ENCODE data around the gene NDUFS7. TPM values are rescaled to one million over a fixed set of nuclear protein-coding genes. Genes with fewer than 3 reads are reported as not detected.

Gene NDUFS7
- total and polyA plus RNA-seq, 9 of the 15 experiments (the other 6 are each of a cell fraction or from before 2014, with no cell fraction given) = 6.0 to 271 (median 60.6) TPM

DNA sequence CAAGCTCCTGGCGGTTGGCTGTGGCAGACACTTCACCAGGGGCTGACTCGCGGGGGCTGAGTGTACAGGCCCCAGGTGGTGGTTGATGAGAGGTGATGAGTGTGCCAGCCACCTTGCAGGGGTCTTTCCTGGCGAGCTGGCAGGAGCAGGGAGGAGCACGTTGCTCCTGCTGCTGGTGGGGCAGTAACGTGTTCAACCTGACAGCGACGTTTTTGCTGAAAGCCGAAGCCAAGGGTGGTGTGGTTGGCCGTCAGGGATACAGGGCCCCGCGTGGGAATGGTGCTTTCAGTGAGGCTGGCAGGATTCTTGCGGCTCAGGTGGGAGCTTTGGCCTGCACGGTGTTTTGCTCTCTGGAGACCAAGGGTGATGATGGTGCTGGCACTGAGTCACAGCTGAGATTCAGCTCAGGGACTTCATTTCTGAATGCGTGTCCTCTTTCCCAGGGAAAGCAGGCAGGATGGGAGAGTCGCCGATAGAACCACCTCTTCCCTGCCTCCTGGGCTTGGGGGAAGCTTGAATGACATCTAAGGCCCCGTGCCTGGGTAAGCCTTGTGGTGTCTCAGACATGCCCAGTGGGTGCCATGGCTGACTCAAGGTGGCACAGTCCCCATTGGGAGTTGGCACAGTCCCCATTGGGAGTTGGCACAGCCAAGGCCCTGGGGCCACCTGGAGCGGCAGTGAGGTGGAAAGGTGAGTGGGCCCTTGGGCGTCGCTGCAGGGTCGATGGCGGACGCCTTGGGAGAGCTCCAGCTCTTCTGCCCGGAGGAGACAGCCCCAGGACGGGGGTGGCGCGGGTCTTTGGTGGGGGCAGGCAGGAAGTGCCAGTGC, 32.5 kb downstream of the NDUFS7 start:
- peaks cover 94% of the 10 kb centered on the region for H3K79me2 ChIP-seq (ENCODE audit: control insufficient read depth, insufficient read depth, low read length)
- 90% methylated on average over 22 of the region's 28 CpGs for WGBS (ENCODE audit: insufficient coverage, low coverage, missing lambda C conversion rate)
- ATAC-seq (no peak), DNase-seq (ENCODE audit: extremely low read depth in 1 of 4, low spot score in 3 of 4) (no peak), FAIRE-seq (no peak)
- peaks cover 66% of the 10 kb centered on the region for H4K20me1 ChIP-seq (replicated peaks; ENCODE audit: control insufficient read depth, insufficient read depth, low read length)
- no peak overlapping the region for H2AFZ ChIP-seq (ENCODE audit: low read depth, low read length)
- H3K27me3 ChIP-seq (ENCODE audit: control insufficient read depth in 2 of 2, insufficient read depth in 2 of 2, low read length in 2 of 2) = no peaks in the 10 kb centered on the region
- TF ChIP-seq, protein P1, sequence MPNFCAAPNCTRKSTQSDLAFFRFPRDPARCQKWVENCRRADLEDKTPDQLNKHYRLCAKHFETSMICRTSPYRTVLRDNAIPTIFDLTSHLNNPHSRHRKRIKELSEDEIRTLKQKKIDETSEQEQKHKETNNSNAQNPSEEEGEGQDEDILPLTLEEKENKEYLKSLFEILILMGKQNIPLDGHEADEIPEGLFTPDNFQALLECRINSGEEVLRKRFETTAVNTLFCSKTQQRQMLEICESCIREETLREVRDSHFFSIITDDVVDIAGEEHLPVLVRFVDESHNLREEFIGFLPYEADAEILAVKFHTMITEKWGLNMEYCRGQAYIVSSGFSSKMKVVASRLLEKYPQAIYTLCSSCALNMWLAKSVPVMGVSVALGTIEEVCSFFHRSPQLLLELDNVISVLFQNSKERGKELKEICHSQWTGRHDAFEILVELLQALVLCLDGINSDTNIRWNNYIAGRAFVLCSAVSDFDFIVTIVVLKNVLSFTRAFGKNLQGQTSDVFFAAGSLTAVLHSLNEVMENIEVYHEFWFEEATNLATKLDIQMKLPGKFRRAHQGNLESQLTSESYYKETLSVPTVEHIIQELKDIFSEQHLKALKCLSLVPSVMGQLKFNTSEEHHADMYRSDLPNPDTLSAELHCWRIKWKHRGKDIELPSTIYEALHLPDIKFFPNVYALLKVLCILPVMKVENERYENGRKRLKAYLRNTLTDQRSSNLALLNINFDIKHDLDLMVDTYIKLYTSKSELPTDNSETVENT (CRISPR knock-in tag; IDR thresholded peaks at IDR 0.05) = 0 out of 2 replicates have a peak, but pooled peaks have one; percentile 26
- TF ChIP-seq SRSF1 (IDR thresholded peaks at IDR 0.05; ENCODE audit: low read depth, low read length) = no peak
- TF ChIP-seq POLR2G (IDR thresholded peaks at IDR 0.05; ENCODE audit: low read depth, low read length) = peak; percentile 61
- TF ChIP-seq TEAD4 (IDR thresholded peaks at IDR 0.05; ENCODE audit: low read length) = no peak
- TF ChIP-seq TEAD4 (CRISPR knock-in tag; IDR thresholded peaks at IDR 0.05; ENCODE audit: borderline replicate concordance) = 0 out of 2 replicates have a peak, but pooled peaks have one; percentile 57
- TF ChIP-seq, protein P2, sequence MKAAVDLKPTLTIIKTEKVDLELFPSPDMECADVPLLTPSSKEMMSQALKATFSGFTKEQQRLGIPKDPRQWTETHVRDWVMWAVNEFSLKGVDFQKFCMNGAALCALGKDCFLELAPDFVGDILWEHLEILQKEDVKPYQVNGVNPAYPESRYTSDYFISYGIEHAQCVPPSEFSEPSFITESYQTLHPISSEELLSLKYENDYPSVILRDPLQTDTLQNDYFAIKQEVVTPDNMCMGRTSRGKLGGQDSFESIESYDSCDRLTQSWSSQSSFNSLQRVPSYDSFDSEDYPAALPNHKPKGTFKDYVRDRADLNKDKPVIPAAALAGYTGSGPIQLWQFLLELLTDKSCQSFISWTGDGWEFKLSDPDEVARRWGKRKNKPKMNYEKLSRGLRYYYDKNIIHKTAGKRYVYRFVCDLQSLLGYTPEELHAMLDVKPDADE (conservative IDR thresholded peaks at IDR 0.05; ENCODE audit: control insufficient read depth, low read depth, low read length) = 0 out of 2 replicates have a peak, but pooled peaks have one; percentile 32
- TF ChIP-seq RBM22 (IDR thresholded peaks at IDR 0.05; ENCODE audit: low read depth, low read length, poor library complexity, severe bottlenecking) = peak; percentile 12
- TF ChIP-seq, protein P3, sequence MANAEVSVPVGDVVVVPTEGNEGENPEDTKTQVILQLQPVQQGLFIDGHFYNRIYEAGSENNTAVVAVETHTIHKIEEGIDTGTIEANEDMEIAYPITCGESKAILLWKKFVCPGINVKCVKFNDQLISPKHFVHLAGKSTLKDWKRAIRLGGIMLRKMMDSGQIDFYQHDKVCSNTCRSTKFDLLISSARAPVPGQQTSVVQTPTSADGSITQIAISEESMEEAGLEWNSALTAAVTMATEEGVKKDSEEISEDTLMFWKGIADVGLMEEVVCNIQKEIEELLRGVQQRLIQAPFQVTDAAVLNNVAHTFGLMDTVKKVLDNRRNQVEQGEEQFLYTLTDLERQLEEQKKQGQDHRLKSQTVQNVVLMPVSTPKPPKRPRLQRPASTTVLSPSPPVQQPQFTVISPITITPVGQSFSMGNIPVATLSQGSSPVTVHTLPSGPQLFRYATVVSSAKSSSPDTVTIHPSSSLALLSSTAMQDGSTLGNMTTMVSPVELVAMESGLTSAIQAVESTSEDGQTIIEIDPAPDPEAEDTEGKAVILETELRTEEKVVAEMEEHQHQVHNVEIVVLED (CRISPR knock-in tag; IDR thresholded peaks at IDR 0.05) = no peak
- TF ChIP-seq RBFOX2 (IDR thresholded peaks at IDR 0.05; ENCODE audit: low read depth, low read length) = peak; percentile 30; the same call in 1 of the 2 replicates
- peak; percentile 26; the same call in 1 of the 2 replicates for TF ChIP-seq ZNF143 (CRISPR knock-in tag; IDR thresholded peaks at IDR 0.05)
- intact Hi-C loops (cut with micrococcal nuclease) (no loop called here), in situ Hi-C loops (cut with MboI) (no loop called here)
- POLR2A ChIA-PET = interaction anchor here (0.7 to 7.4 kb wide), 6 partner anchors 8 to 26 kb away, joined by 3 to 52 read pairs (median 4); no protein-coding TSS in a partner anchor
- no TSS peak for BruUV-seq (replicated peaks)
- peak overlapping the region; percentile 50 to 82; a peak in 3 of 4 replicates for H3K9ac ChIP-seq (ENCODE audit: insufficient read depth in 1 of 2, low read depth in 2 of 2, low read length in 2 of 2)
- H3K4me3 ChIP-seq = no peak overlapping the region
- peaks cover 24 to 64% of the 10 kb centered on the region in 2 experiments for H3K4me1 ChIP-seq (replicated peaks in 1 of 2; ENCODE audit: control insufficient read depth in 2 of 2, insufficient read depth in 2 of 2, low read length in 2 of 2)
- peaks cover 91% of the 10 kb centered on the region; the same call in 2 of the 3 replicates for H3K36me3 ChIP-seq (ENCODE audit: control insufficient read depth, insufficient read depth, low read length)
- peak overlapping the region; percentile 61 for H3K4me2 ChIP-seq (ENCODE audit: insufficient read depth, low read length)
- CTCF ChIA-PET (ENCODE audit: low intra/inter-chr PET ratio) = no interaction called here
- peak overlapping the region; percentile 76 for H3K27ac ChIP-seq (ENCODE audit: extremely low read depth, low read depth, low read length)
- H3K9me1 ChIP-seq (ENCODE audit: control insufficient read depth, insufficient read depth, low read length) = peaks cover 18% of the 10 kb centered on the region
- H3K9me3 ChIP-seq (replicated peaks; ENCODE audit: control insufficient read depth, insufficient read depth, low read depth, low read length) = no peaks in the 10 kb centered on the region
